GM11168 (cell line): Measurements from ENCODE around the gene SLC38A6.

ENCODE experiments used
- in situ Hi-C: fragments of 300-500 bp; cut with MboI; formaldehyde crosslinking; loops from one replicate; pipeline ENCODE4 v1.12.0; 2022; ENCODE audit warnings: low sequenced_read_pairs; ENCODE audit not compliant: unreplicated experiment

SLC38A6 gene

DNA sequence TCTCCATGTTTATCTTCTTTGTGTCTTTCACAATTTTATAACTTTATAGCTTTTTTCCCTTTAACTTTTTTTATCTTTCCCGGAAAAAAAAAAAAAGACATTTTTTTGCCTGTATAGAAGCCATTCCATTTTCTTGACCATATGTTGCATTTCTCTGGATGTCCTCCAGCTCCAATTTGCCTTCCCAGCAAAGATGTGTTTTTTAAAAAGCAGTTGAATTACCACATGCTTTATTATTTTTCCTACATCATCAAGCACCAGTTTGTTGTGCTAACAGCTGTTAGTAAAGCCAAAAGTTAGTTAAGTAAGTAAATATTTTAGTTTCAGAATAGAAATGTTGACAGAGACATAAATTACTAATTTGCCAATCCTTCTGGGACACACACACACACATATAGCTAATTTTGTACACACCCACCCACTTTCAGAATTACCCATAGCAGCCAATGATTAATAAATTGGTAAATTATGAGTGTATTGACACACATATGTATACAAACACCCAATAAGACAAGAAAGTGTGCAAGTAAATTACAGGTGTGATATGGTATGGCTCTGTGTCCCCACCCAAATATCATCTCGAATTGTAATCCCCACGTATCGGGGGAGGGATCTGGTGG, 118.3 kb downstream of the SLC38A6 start:
- in situ Hi-C loops: no loop called here

DNA sequence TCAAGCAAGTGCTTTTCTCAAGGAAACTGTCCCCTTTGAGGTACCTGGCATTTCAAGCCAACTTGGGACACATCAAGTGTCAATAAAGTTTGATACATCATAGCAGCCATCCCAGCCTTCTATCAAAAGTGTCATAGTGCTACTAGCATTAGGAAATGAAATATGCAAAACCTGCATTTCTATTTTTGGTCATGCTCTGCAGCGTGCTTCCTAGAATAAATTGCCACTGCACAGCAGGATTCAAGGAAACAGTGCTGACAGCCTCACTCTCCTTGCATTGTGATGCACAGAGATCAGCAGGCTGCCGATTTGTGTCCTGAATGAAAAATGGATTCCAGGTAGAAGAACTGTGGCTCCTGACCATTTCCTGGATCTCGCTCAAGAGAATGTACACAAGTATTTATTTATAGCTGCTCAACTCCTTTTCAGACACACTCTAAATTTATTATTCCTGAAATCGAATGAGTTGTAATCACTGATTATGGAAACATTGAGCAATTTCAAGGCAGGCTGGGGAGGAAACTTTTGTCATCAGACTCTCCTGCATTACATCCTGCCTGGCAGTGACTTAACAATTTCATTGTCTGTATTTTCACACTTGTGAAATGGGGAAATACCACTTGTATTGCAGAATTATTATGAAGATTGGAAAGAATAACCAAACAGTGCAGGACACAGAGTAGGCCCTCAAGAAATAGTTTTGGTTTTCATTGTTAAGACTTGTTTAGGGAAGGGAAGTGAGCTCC, 120.9 kb downstream of the SLC38A6 start:
- in situ Hi-C loops: no loop called here
